Testis (tissue), 2 donors: Measurements from ENCODE around the gene ZNF217.
"Not testable (repeated sequence)": the region's sequence is repeated elsewhere in the genome, so short reads cannot be mapped to it uniquely, and the experiment has no call there.

Source experiments
- CTCF ChIP-seq, 3 experiments: fragments of 450-650 bp in 2 of 3; fragments of 200-600 bp in 1 of 3; sonication (generic) in 1 of 3; IDR thresholded peaks; one replicate each; pipeline ENCODE4 v1.5.1; 2016 to 2019; ENCODE audit warnings: antibody characterized with exemption in 3 of 3, mild to moderate bottlenecking in 2 of 3, moderate library complexity in 1 of 3
- POLR2A ChIP-seq: fragments of 450-650 bp; IDR thresholded peaks from one replicate; pipeline ENCODE4 v1.6.1; 2017; ENCODE audit warnings: antibody characterized with exemption, mild to moderate bottlenecking, moderate library complexity

GRCh38 chr20:53585910-53586309 is 7.7 kb downstream of the ZNF217 start:
- not testable (repeated sequence) for TF ChIP-seq CTCF (IDR thresholded peaks at IDR 0.05); POLR2A
